GM10248 (cell line): ENCODE data around the gene GEMIN2.
"Not testable (repeated sequence)": the region's sequence is repeated elsewhere in the genome, so short reads cannot be mapped to it uniquely, and the experiment has no call there.

ENCODE experiments used
- CTCF ChIA-PET: fragments of 300-600 bp; sonication (Branson Sonifier 250); formaldehyde crosslinking; extraction: SDS; loops from one replicate; lab custom pipeline; 2021; ENCODE audit warnings: antibody characterized with exemption; lab: Yijun Ruan, JAX
- POLR2A ChIA-PET: fragments of 350-650 bp; sonication (Branson Sonifier 250); formaldehyde crosslinking; extraction: SDS; loops from one replicate; lab custom pipeline; 2020; ENCODE audit warnings: antibody characterized with exemption; lab: Yijun Ruan, JAX
- DNase-seq: peaks from one replicate; pipeline ENCODE4 v3.0.0; 2012; ENCODE audit errors: extremely low spot score
- CTCF ChIP-seq: IDR thresholded peaks from 2 replicates; pipeline ENCODE4 v1.5.1; 2012; ENCODE audit warnings: mild to moderate bottlenecking, low read depth; ENCODE audit errors: extremely low read depth, missing control alignments, control extremely low read depth

GEMIN2 gene

GRCh38 chr14:39182770-39183684, 68.9 kb downstream of the GEMIN2 start:
- ChIA-PET CTCF (no interaction called here), POLR2A (interaction anchor here (1.0 to 1.3 kb wide), 2 partner anchors 9 to 13 kb away, joined by 4 read pairs; partner anchors contain the start of gene TRAPPC6B)
- no peak for TF ChIP-seq CTCF
- no peak for DNase-seq

GRCh38 chr14:39183685-39184003, 69.5 kb downstream of the GEMIN2 start:
- POLR2A ChIA-PET, result interaction anchor here (1.0 kb wide), 1 partner anchor 9 kb away, joined by 4 read pairs; no protein-coding TSS in a partner anchor
- DNase-seq, CTCF ChIA-PET: not testable (repeated sequence)

GRCh38 chr14:39184628-39185255, 70.6 kb downstream of the GEMIN2 start:
- DNase-seq, result no peak
- CTCF ChIA-PET, result no interaction called here
- TF ChIP-seq CTCF, result no peak
- POLR2A ChIA-PET, result interaction anchor here (0.7 to 2.3 kb wide), 3 partner anchors 10 to 56 kb away, joined by 3 to 10 read pairs (median 3); partner anchors contain the start of gene PNN

- TF ChIP-seq CTCF, result no peak
- POLR2A ChIA-PET, result interaction anchor here (0.6 to 2.3 kb wide), 6 partner anchors 10 to 104 kb away, joined by 3 to 10 read pairs (median 4); partner anchors contain the start of genes PNN and TRAPPC6B
- CTCF ChIA-PET, result no interaction called here
- DNase-seq, result no peak
Measured at GRCh38 chr14:39185256-39186049, 71.3 kb downstream of the GEMIN2 start.
